GM12891 (cell line): ENCODE results near the gene GTPBP1.

ENCODE experiments used
- DNase-seq: peaks from one replicate; pipeline ENCODE4 v3.0.0; 2011; ENCODE audit warnings: low spot score; ENCODE audit not compliant: insufficient read length
- FAIRE-seq: peaks from 2 replicates; lab custom pipeline; 2011; peaks lifted over from hg19 to GRCh38; lab: Jason Lieb, UNC
- PAX5 ChIP-seq: IDR thresholded peaks from 2 replicates; pipeline ENCODE4 v1.6.1; 2011; ENCODE audit warnings: low read length, moderate library complexity, mild to moderate bottlenecking; ENCODE audit not compliant: insufficient read depth, severe bottlenecking
- POLR2A ChIP-seq: IDR thresholded peaks from 2 replicates; pipeline ENCODE4 v1.6.1; 2011; ENCODE audit warnings: low read depth, low read length, control low read depth
- POLR2AphosphoS5 ChIP-seq: IDR thresholded peaks from 2 replicates; pipeline ENCODE4 v1.6.1; 2011; ENCODE audit warnings: low read depth, low read length, control low read depth
- POU2F2 ChIP-seq: IDR thresholded peaks from 2 replicates; pipeline ENCODE4 v1.6.1; 2011; ENCODE audit warnings: low read depth, mild to moderate bottlenecking, control low read depth, low read length, moderate library complexity
- SPI1 ChIP-seq: IDR thresholded peaks from 2 replicates; pipeline ENCODE4 v1.6.1; 2011; ENCODE audit warnings: low read depth, low read length, control low read depth
- TAF1 ChIP-seq: IDR thresholded peaks from 2 replicates; pipeline ENCODE4 v1.6.1; 2011; ENCODE audit warnings: low read depth, low read length, control low read depth

The GTPBP1 gene

DNA sequence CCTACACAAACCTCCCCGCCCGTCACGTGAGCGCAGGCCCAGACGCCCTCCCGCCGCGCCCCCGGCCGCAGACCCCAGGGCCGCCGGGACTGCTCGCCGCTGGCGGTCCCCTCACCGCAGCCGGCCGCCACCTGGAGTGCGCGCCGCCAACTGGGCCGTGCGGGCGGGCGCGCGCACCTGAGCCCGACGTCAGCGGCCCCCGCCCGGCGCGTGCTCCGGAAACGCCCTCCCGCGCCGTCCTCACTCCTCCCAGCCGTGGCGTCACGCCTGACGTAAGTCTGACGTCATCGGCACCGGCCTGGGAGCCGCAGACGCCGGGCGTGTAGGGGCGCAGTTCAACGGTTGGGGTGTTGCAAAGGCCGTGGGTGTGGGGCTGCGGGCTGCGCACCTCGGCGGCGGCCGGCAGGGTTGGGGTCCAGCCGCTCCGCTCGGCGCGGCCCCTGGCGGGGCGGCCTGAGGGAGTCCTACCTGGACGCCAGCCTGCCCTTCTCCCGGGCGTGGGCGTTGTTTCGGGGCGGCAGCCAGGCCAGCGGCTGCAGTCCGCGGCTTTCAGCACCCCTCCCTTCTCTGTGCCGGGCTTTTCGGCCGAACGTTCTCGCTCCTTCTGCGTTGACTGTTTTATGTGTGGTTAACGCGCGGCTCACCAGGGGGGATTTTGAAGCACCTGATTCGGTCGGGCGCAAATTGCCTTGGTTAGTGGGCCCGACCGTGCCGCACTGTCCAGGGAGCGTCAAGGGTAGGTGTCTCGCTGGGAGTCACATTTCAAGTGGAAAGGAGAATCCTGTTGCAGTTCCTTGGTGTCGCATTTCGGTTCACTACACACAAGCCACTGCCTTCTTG, 4.7 kb upstream of the GTPBP1 start, which contains the start of gene JOSD1:
Gene JOSD1 (minus strand): TSS at position 155 of the 840 bp plus-strand sequence. CDS start 956 bp downstream, outside the sequence.
- TF ChIP-seq SPI1 (no peak), PAX5 (no peak), POLR2AphosphoS5 (peak; percentile 77; the same call in 1 of the 2 replicates), POU2F2 (peak; percentile 36; the same call in 1 of the 2 replicates), POLR2A (peak; percentile 63), TAF1 (no peak; the same call in 1 of the 2 replicates)
- DNase-seq = peak; percentile 89
- peak; percentile 99 for FAIRE-seq

DNA sequence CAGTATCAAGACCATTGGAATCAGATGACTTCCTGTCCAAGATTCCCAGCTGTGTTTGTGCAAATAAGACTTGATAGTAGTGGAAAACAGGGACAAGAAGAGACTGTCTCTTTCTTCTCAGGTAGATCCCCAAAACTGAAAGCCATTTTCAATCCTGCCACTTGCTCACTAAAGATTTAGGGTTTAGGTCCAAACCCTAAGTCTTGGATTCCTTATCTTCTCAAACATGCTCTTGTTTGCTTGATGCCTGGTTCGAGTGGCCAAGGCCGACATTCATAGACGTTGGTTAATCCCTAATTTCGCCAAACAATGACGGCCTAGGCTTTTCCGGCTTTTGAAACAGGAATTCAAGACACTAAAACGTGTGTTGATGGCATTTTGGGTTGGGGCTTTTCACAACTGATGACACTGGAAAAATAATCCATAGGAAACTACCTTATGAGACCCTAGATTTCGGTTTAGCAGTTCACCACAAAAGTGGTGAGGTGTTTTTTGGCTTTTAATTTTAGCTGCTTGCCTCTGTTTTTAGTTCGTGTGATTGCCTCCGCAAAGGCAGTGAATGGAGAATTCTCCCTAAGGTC, 1.0 kb upstream of the GTPBP1 start:
- DNase-seq = no peak
- FAIRE-seq = no peak
- no peak for TF ChIP-seq POLR2A

DNA sequence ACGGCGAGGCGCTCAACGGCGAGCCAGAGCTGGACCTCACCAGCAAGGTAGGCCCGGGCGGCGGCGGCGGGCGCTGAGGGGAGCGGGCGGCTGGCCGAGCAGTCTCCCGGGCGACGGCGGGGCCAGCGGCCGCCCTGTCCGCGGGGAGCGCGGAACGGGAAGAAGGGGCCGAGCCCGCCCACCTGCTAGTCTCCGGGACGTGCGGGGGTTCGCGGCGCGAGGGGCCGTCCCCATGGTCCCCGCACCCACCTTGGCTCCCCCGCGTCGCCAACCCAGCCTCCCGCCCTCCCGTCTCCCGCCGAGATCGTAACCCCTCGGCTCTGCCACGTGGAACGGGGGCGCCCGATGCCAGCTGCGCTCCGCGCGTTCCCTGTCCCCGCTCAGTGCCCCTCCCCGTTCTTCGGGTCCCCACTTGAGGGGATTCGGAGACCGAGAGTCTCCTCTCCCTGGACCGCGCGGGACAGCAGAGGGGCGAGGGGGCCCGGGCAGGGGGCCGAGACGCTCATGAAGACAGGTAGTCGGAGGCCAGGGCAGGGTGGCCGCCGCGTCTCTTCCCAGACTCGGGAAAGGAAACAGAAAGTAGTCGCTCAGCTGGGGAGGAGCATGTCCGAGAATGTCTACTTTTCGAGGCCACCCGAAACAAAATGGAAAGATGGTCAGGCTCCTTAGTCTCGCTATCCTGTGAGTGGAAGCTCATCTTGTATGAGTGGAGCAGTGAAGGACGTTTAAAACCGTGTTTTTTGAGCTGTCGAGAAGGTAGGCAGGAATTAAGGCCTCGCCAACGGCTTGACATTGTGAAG, 557 bp downstream of the GTPBP1 start:
- TF ChIP-seq POU2F2 (no peak), PAX5 (no peak), TAF1 (no peak), POLR2A (no peak), SPI1 (no peak), POLR2AphosphoS5 (no peak)
- FAIRE-seq = no peak
- DNase-seq = no peak

DNA sequence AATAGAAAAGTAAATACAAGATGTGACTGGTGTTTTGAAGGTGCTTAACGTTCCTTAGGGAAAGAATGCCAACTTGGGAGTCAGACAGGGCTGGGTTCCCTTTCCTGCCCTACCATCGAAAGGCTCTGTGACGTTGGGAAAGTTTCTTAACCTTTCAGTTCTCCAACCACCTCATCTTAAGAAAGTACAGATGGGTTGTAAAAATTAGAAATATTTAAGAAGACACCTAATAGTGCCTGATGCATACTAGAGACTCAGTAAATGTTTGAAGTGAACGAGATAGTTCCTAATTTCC, 1.1 kb downstream of the GTPBP1 start:
- FAIRE-seq (peak; percentile 43), DNase-seq (no peak)
- TF ChIP-seq POLR2AphosphoS5 = no peak
- TF ChIP-seq PAX5 = no peak
- no peak for TF ChIP-seq TAF1
- TF ChIP-seq POLR2A = no peak
- no peak for TF ChIP-seq POU2F2
- TF ChIP-seq SPI1 = no peak

DNA sequence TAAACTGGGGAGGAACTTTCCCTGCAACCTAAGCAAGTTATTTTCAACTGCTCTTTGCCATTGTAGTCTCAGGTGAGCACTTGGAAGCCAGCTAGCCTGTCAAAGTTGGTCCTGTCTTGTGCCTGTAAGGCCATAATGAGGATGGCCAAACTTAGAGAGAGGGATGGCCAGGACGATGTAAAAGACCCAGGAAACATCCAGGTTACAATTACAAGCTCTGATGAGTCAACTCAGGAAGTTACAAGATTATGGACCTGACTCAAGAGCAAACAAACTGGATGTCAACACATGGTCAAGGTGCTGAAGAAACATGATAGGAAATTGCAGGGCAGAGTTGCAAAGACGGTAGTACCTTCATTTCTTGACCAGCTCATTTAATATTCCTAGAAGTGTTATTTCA, 1.6 kb downstream of the GTPBP1 start:
- DNase-seq = no peak

DNA sequence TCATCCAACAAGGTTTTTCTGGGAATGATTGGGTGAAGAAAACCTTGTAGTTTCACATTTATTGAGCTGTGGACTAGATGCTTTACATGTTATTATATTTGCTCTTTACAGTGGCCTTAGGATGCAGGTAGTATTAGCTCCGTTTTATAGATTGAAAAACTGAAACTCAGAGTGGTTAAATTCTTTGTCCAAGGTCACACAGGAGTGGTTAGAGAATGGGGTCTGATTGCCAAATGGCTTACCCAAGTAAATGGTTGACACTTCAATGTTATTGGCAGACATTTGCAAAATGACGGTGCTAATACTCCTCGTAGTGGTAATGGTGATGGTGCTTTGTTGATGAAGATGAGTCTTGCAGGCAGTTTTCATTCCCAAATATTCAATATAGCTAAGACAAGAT, 2.2 kb downstream of the GTPBP1 start:
- TF ChIP-seq POU2F2 = no peak
- no peak for TF ChIP-seq POLR2A
- TF ChIP-seq TAF1 = no peak
- no peak for TF ChIP-seq PAX5
- no peak for TF ChIP-seq SPI1
- TF ChIP-seq POLR2AphosphoS5 = no peak
- DNase-seq (no peak), FAIRE-seq (no peak)

More for the DNA sequence above, 1.6 kb downstream of the GTPBP1 start:
- TF ChIP-seq POLR2A (no peak), POLR2AphosphoS5 (no peak), TAF1 (no peak), SPI1 (no peak), PAX5 (no peak), POU2F2 (no peak)
- FAIRE-seq = peak; percentile 66

DNA sequence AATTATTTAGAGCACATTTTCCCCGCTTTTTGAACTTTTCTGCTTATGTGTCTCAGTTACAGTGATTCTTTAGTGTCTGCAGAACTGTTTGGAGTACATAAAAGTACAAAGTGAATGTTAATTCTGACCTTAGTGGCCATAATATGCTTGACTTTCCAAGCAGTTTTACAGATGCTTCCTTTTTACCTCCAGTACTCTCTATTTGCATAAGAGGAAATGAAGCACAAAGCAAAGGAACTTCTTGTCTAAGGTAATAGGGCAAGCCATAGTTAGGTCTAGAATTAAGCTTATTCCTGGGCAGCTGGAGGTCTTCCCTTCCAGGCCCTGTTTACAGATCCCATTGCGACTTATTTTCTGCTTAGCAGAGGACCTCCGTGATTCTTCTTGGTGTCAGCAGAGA, 3.6 kb downstream of the GTPBP1 start:
- FAIRE-seq (peak; percentile 58), DNase-seq (no peak)
- TF ChIP-seq POLR2AphosphoS5 (no peak), SPI1 (peak; percentile 24; the same call in 1 of the 2 replicates)

DNA sequence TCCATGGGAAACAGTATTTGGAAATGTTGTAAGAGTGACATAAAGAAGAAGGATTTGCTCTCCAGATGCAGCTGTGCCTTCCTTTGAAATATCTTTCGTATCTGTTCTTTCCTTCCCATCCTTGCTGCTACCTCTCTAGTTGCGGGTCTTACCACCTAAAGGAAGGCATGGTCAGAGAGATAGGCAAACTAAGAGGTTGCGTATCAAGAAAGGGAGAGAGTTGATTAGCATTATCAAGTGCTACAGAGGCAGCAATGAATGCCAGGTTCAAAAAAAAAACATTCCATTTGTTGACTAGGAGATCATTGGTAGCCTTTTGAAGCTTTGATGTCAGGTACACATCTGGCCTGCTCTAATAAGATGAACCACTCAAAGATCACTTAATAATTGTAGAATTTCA, 4.6 kb downstream of the GTPBP1 start:
- DNase-seq (no peak), FAIRE-seq (no peak)
- TF ChIP-seq POLR2AphosphoS5 (no peak), TAF1 (no peak), PAX5 (no peak), POLR2A (no peak), SPI1 (no peak), POU2F2 (no peak)

DNA sequence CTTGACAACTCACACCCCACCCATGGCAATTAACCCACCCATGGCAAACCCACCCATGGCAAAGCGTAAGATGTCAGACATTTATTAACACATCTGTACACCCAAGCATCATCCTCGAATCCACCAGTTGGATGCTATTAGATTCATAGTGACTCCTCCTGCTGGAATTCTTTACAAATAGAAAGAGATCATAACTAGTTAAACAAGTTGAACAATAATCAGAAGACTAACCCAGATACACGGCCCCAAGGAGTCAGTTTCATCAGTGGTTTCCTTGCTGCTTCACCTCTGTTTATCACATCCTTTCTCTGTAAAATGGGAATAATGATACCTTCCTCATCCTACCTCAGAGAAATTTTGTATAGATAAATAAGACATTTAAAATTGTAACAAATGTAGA, 5.1 kb downstream of the GTPBP1 start:
- FAIRE-seq (no peak), DNase-seq (no peak)
- TF ChIP-seq POLR2AphosphoS5 = no peak
- no peak for TF ChIP-seq POU2F2
- no peak for TF ChIP-seq PAX5
- no peak for TF ChIP-seq POLR2A

DNA sequence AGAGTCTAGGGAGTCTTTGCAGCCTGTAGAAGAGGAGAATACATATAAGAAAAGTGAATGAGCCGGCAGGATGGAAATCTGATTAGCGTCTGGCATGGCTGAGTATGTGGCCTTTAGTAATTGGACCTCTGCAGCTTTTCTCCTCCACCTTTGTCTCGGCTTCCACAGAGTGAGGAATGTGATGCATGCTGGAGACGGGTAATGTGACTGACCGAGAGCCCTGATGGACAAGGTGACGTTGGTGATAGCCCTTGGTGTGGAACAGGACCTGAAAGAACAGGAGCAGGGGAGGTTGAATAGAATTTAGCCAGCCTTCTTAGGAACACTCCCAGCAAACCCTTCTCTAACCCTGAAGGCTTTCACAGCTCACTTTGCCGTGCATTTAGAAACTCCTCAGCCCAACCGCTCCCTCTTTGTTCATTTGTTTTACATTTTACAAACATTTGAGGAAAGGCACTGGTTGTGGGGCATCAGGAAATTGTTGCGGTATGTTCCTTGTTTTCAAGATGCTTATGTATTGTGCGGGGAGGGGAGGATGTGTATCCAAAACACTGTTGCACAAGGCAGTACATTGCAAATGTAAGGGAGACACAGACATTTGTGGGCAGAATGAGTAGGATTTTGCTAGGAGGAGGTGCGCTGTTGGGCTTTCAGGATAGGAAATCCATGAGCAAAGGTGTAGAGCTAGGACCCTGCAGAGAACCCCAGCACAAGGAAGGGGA, 6.9 kb downstream of the GTPBP1 start:
- no peak for FAIRE-seq
- TF ChIP-seq SPI1 = no peak
- no peak for TF ChIP-seq POLR2A
- TF ChIP-seq POU2F2 = no peak
- no peak for TF ChIP-seq POLR2AphosphoS5
- no peak for TF ChIP-seq TAF1
- TF ChIP-seq PAX5 = no peak
- no peak for DNase-seq
